Measurements from ENCODE around the gene VCX3B. TPM values are rescaled to one million over a fixed set of nuclear protein-coding genes. Genes with fewer than 3 reads are reported as not detected.
A peak's percentile ranks its signal among the peaks of the same experiment; 100 is the strongest.
"Not testable (repeated sequence)": the region's sequence is repeated elsewhere in the genome, so short reads cannot be mapped to it uniquely, and the experiment has no call there.

VCX3B gene
- total RNA-seq, result not detected

DNA sequence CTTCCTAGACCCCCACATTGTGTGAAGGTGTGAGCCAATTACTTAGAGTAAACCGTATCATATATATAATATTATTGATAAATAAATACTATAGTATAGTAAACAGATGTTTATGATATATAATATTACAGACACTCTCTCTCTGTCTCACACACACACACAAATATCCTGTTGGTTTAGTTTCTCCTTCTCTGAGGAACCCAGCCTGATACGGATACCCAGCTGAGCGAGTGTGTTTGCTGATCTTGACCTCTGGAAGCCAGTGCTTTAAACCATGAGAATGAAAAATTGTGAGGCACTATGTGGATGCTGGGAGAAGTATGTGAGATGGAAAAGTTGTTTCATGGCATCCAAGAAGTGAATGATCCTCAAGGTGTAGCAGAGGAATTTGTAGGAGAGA lies at the start of gene VCX3B:
VCX3B (plus strand) TSS at position 301 of the 400 bp plus-strand sequence. CDS start 621 bp downstream, outside the sequence.
- not testable (repeated sequence) for DNase-seq

DNA sequence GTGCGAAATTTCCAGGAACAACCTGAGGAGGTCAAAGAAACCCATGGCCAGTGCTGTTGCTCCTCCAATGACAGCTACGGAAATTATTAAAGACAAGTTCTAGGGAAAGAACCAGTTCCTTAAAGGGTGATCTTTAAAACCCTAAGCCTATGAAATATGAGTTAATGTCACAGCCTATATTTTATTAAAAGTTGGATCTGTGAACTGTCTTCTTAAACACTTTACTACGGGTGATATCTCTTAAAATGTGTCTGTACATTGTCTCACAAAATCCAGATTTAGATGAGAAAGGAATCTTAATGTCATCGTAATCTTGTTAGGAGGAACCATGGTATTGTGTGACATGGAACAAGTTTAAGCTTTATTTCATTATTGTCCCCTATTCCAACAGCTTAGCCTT lies 46.3 kb upstream of the VCX3B start:
- no peak for DNase-seq

DNA sequence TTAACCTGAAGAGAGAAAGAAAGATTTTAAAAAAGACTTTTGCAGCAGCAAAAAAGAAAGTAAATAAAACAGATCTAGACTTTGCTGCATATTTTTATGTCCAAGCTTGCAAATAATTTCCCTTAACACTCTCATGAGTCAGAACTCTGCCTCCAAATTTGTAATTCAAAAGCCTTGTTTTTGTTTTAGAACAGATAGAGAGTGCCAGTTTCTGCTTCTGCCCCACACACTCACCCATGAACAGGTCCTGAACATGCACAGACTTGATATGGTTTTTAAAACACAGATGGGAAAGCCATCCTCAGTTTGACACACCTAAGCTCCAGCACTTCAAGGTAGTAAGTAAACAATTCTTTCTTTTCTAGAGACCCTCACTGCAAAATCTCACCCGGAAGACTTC lies 39.7 kb upstream of the VCX3B start:
- no peak for DNase-seq

DNA sequence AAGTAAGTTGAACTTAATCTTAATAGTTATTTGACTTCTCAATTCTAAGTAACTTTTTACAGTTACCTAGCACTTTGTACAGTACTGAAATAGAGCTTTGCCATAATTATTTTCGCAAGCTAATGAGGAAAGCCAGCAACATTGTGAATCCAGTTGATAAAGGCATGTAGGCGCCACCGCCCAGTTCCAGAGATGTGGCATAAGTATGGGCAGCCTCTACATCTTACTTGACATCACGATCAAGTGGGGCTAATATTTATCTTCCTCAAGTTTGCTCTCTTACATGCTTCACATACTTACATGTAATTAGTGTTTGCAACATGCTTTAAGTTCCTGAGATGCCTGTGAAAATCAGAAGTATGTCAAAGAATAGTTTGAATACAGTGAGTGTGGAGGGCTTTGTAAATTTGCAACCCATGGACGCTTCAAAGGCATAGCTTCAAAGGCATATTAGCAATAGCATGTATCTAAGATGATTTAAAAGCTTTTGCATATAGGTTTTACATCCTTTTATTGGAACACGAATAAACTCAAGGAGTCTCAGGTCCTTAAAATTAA lies 34.9 kb upstream of the VCX3B start:
- no peak for DNase-seq

DNA sequence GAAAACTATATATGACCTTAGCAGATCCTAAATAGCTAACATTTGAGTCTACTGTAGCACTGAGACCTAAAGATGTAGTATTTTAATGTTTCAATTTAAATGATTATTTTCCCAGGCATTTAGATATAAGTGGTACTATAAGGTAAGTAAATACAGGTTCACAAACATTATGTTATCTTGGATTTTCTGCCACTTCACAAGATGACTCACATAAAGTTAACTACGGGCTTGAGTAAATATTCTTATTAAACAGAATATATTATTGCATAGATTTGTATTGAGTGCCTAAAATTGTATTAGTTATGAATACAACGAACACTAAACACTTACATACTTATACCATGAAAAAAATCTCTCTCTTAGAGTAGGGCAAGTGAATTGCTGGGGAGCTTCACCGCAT lies 34.2 kb upstream of the VCX3B start:
- no peak for DNase-seq

DNA sequence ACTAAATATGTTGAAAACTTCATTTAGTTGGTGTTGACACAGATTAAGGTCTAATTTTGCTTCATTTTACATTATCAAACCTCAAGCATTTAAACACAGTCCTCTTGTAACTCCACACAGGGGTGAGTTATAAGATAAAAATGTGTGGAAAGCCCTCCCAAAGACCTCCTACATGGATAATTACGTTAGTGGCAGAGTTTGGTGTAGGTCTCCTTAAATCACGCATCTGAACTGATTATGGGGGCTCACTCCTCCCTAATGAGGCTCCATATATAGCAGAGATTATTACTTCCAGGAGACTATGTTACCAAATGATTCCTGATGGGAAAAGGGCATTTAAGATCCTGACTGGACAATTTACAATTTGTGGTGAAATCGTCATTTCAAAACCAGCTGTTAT lies 32.2 kb upstream of the VCX3B start:
- DNase-seq, result no peak

DNA sequence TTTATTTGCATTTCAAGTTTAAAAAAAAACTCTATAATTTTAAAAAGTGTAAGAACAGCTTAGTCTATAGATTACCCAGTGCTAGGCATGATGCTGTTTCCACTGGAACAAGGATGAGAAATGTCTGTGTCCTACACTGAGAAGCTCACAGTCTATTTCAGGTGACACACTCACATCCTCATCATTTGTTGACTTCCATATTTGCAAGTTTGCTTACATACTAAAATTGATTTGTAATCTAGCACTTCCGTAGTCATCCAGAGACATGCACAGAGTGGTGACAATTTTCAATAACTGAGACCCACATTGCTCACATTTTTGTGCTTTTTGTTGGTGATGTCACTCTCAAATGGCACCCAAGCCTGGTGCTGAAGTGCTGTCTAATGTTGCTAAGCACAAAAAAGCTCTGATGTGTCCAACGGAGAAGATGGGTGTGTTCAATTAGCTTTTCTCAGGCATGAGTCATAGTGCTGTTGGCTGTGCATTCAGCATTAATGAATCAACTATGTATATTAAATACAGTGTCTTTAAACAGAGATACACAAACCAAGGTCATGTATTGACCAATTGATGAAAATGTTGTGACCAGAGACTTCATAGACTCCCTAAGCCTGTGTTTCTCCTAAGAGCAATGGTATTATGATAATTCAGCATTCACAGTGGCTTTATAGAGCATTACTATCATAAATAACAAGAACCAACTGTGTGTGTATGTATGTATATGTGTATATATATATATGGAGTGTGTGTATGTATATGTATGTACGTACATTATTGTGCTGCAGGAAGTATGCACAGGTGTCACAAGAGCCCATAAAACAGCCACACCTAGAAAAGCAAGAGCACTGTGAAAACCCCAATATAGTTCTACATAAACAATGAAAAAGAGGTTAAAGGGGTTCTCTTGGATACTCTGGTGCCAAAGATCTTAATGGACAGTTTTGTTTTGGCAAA lies 31.2 kb upstream of the VCX3B start:
- DNase-seq, result no peak

DNA sequence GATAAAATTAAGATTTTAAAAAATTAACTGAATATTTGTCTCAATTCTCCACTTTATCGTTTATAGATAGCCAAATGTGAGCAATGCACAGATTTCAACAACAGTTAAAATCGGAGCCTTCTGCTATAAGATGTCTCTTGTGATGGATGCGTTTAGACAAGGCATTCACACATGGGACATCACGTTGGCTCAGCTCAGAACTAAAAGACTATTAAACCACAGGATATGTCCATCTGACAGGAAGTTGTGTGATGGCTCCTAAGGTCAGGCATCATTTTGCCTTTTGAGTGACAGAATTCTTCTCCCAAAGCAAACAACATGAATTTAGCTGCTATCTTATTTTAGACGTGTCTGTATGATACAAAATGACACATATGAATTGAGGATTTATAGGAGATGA lies 17.3 kb upstream of the VCX3B start:
- DNase-seq, result no peak

DNA sequence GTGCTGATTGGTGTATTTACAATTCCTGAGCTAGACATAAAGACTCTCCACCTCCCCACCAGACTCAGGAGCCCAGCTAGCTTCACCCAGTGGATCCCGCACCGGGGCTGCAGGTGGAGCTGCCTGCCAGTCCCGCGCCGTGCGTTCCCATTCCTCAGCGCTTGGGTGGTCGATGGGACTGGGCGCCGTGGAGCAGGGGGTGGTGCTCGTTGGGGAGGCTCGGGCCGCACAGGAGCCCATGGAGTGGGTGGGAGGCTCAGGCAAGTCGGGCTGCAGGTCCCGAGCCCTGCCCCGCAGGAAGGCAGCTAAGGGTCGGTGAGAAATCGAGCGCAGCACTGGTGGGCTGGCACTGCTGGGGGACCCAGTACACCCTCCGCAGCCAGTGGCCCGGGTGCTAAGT lies 12.3 kb upstream of the VCX3B start:
- DNase-seq, result not testable (repeated sequence)

DNA sequence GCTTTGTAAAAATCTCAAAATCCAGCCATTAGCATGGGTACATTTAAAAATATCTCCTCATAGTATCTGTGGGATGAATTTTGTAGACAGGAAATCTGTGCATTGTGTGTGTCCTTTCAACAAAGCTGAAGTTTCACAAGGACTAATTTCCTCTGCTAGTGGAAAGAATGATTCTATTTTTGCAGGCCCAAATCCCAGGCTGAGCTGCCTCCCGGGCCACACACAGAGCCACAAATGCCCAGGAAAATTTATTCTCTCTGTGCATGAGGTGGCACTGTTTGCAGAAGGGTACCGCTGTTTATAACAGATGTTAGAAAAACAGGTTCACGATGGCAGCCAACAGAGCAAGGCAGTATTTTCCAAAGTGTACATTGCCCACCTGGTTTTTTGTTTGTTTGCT lies 11.0 kb upstream of the VCX3B start:
- peak; percentile 24 for DNase-seq

DNA sequence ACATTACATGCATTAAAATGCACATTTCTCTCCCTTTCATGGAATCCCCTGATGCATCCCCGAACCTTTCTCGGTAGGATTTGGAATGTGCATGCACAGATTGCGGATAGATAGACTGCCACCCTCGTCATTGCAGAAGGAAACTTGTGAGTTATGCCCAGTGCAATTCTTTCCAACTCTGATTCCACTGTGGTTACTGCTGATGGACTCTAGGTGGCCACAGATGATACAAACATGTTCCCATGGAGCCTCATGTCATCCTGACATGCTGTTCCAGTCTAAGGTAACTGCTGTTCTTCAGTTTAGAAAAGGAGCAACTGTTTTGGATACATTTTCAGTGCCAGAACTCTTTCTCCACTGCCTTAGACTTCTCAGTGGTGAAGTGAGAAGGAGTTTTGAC lies 9.1 kb upstream of the VCX3B start:
- DNase-seq, result no peak

DNA sequence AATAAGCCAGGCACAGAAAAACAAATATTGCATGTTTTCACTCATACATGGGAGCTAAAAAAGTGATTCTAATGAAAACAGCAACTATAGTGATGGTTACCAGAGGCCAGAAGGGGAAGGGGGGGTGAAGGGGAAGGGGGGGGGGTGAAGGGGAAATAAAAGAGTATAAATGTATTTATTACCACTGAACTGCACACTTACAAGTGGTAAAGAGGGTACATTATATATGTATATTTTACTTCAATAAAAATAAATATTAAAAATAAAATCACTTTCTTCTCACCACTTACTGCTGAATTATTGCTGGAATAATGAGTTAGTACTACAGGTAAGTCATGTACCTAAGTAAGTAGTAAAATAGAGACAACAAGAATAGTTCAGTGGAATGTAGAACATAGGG lies 2.1 kb upstream of the VCX3B start:
- DNase-seq, result no peak

DNA sequence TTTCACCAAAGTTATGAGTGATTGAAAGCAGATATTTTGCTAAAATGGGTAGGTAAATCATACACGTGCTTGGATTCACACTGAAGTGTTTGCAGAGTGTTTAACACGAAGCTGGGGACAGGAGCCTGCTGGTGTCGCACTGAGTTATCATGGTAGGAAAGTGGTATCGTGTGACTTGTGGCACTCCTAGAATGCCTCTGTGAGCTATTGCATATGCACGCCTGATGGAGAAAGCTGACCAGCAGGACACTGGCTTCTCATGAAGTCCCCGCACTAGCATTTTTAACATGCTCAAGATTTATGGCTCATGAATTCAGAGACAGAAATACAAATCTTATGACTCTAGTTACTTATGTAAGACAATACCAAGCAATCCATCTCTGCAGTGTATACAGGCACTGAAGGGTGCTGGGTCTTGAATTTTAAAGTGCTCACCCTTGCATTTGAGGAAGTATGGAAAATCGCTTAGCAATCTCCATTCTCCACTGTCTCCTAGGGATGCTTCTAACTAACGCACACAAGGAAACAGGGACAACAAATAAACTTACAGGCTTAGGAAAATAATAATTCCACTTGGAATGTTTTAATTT lies 19.8 kb downstream of the VCX3B start:
- DNase-seq, result no peak

DNA sequence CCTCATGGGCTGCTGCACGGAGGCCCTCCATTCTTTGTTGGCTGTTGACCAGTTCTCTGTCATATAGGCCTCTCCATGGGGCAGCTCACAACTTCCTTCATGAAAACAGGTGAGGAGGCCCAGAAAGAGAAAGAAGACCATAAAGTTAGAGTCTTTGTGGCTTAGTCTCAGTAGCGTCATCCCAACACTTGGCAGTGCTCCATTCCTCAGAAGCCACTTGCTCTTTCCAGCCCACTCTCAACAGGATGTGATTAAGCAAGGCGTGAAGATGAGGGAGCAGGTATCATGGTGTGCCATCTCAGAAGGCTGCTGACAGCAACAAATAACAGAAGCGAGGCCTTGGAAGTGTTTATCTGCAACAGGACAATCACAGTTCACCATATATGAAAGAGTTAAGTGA lies 30.4 kb downstream of the VCX3B start:
- not testable (repeated sequence) for DNase-seq

DNA sequence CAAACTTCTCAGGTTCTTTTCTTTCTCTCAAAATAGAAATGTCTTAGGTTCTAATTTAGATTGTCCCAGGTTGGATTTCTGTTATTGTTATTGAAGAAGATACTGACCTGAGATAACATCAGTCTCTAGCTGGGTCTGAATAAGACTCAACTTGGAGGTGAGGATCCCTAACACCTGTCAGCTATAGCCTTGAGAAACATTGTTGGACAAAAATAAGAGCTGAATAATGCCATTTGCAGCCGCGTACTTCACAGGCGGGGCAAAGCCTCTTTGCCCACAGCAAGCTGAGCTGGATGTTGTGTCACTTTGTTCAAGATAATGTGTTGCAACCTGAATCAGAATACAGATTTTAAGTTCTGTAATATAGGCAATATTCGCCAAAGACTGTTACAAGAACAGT lies 35.6 kb downstream of the VCX3B start:
- no peak for DNase-seq

DNA sequence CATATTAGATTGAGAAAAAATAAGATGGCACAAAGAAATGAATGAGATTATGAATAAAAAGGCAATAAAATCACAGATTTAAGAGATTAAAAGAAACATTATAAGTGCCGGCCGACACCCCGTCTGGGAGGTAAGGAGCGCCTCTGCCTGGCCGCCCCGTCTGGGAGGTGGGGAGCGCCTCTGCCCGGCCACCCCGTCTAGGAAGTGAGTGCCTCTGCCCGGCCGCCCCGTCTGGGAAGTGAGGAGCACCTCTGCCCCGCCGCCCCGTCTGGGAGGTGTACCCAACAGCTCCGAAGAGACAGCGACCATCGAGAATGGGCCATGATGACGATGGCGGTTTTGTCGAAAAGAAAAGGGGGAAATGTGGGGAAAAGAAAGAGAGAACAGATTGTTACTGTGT lies 37.5 kb downstream of the VCX3B start:
- DNase-seq, result not testable (repeated sequence)

DNA sequence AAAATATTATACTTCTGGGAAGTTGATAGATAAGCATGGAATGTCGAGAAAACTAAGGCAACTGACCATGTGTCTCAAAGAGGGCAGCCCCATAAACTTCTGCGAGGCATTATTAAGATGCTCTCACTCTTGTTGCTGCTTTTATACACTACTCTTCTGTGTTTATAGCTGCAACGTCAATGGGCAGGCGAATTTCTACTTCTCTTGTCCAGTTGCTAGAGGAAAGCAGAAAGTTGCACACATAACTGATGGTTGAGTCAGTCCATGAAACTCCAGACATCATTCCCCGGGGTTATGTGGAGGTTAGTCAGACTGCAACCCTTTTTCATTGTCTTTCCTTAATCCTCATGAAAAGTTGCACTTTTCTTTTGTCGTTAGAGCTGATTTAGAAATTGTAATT lies 39.8 kb downstream of the VCX3B start:
- DNase-seq, result no peak
